ENCODE data around the gene GREB1. TPM values are rescaled to one million over a fixed set of nuclear protein-coding genes. Genes with fewer than 3 reads are reported as not detected.
A peak's percentile ranks its signal among the peaks of the same experiment; 100 is the strongest.

The GREB1 gene
- total RNA-seq, 1 donor, result under 0.01 TPM

- DNase-seq (ENCODE audit: low read depth), result no peak
Measured at GRCh38 chr2:11571170-11571569, 37.3 kb downstream of the GREB1 start.

DNA sequence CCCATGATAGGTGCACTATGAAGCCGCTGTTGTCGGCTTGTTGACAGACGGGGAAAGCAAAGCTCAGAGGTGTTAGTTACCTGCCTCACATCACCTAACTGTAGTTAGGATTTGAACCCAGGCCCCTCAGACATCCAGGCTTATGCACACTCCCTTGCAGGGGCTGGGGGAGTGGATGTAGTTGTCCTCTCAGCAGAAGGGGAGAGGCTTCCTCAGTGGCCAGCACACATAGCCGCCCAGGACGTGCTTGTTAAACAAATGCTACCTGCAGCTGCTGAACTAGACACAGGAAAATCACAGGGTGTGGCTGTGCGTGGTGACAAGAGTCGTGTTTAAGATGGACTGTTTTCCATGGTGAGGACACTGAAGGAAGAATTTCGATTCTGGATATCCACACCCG is 39.2 kb downstream of the GREB1 start:
- no peak for DNase-seq (ENCODE audit: low read depth)
- no peak for TF ChIP-seq CTCF (IDR thresholded peaks at IDR 0.05; ENCODE audit: insufficient read depth, low read depth, low read length)
- no peak overlapping the region for H3K4me3 ChIP-seq (ENCODE audit: low read depth, low read length)

More at GRCh38 chr2:11571170-11571569, 37.3 kb downstream of the GREB1 start:
- no peak overlapping the region for H3K4me3 ChIP-seq (ENCODE audit: low read depth, low read length)
- no peak for TF ChIP-seq CTCF (IDR thresholded peaks at IDR 0.05; ENCODE audit: insufficient read depth, low read depth, low read length)

DNA sequence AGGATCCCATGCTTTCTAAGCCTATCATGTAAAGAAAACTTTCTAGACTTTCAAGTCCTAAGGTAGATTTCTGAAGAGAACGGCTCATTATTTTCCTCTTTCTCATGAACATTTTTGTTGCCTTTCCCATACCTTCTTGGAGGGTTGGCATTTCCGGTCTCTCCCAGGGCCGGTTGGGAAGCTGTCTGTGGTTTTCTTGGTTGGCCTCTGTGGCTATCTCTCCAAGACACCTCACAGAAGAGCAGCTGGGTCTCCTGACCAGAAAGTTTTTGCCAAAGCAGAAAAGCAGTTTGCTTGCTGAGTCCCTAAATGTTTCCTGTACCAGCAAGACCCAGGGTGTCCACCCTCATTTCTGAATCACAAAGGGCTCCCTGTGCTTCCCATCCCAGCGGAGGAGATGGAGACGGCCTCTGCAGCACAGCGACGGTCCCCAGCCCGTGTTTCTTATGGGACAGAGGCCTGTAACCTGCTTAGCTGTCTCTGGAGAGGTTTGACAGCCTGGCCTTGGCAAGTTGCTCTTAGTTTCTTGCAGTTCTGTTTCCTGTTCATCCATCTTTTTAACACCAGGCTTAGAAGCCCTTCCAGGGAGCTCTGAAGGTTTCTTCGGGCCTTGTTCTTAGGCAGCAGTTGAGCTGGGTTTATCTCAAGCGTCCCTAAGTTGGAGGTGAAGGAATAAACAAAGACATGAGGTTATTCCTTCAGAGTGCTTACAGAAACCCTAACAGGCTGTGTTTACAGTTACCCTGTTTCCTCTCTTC is 39.8 kb downstream of the GREB1 start:
- H3K4me3 ChIP-seq (ENCODE audit: low read depth, low read length), result no peak overlapping the region
- TF ChIP-seq CTCF (IDR thresholded peaks at IDR 0.05; ENCODE audit: insufficient read depth, low read depth, low read length), result no peak
- DNase-seq (ENCODE audit: low read depth), result peak; percentile 67

DNA sequence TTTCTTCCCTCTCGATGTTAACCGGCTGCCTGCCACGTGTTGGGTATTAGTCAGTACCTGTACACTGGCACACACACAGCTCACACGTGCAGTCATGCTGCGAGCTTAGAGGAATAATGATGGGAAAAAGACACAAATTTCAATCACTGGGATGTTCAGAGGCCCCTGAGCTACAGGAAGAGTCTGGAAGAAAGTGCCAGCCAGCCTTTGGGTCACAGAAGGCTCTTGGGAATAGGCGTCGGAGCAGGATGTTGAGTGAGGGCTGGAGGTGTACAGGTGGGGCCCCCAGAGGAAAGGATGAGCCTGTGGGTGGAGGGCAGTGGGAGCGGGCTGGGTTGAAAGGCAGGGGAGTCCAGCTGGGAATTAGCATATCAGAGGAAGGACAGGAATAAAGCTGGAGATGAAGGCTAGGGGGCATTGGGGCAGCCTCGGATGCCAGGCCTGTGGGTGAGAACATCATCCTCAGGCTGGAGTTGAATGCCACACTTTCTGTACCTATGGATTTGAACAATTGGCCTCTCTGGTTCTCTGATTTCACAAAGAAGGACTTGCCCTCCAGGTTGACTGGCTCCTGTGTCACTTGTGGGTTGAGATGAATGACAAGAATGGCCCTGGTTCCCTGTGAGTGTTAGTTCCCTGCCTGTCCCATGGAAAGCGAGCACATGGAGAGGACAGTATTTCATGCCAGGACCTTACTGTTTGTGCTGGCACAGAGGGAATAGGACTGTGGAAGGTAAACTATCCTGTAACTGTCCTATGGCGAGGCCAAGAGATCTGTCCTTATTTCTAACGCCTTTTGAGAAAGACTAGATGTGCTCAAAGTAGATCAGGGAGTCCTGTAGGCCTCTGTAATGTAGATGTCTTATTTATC is 40.6 kb downstream of the GREB1 start:
- TF ChIP-seq CTCF (IDR thresholded peaks at IDR 0.05; ENCODE audit: insufficient read depth, low read depth, low read length), result no peak
- DNase-seq (ENCODE audit: low read depth), result no peak
- no peak overlapping the region for H3K4me3 ChIP-seq (ENCODE audit: low read depth, low read length)

DNA sequence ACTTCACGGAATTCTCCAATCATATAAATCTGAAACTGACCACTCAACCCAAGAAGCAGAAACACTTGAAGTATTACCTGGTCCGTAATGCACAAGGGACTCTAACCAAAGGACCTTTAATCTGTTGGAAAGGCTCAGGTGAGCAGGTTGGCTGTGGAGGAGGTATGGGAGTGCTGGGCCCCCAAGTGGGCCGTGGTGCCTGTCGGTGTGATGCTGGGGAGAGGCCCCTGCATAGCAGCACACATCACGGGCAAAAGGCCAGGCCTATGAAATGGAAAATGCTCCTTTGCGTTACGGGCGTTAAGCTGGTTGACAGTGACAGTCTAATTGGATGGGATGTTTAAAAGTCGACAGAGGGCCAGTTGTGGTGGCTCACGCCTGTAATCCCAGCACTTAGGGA is 42.6 kb downstream of the GREB1 start:
- no peak for TF ChIP-seq CTCF (IDR thresholded peaks at IDR 0.05; ENCODE audit: insufficient read depth, low read depth, low read length)
- DNase-seq (ENCODE audit: low read depth), result no peak
- H3K4me3 ChIP-seq (ENCODE audit: low read depth, low read length), result no peak overlapping the region

GRCh38 chr2:11577101-11577883 is 43.4 kb downstream of the GREB1 start:
- TF ChIP-seq CTCF (IDR thresholded peaks at IDR 0.05; ENCODE audit: insufficient read depth, low read depth, low read length), result no peak
- no peak for DNase-seq (ENCODE audit: low read depth)

More at GRCh38 chr2:11577101-11577883, 43.4 kb downstream of the GREB1 start:
- H3K4me3 ChIP-seq (ENCODE audit: low read depth, low read length), result no peak overlapping the region
